ENCODE measurements around the gene BMP7.

Gene BMP7

GRCh38 chr20:57177636-57178280 lies 88.7 kb downstream of the BMP7 start:
- DNase-seq, result no peak
- no peak overlapping the region for H3K27ac ChIP-seq
- intact Hi-C loops (cut with DNase I; ENCODE audit: low total_unique reads), result no loop called here

GRCh38 chr20:57176842-57177241 lies 89.6 kb downstream of the BMP7 start:
- Histone ChIP-seq H3K9me3 (no peaks in the 10 kb centered on the region), H3K4me1 (no peaks in the 10 kb centered on the region), H3K36me3 (no peaks in the 10 kb centered on the region), H3K27me3 (peaks cover 0 to 27% of the 10 kb centered on the region in 2 donors), H3K4me3 (no peak overlapping the region), H3K27ac (no peak overlapping the region)
- no peak for TF ChIP-seq CTCF (IDR thresholded peaks at IDR 0.05)
- intact Hi-C loops (cut with DNase I; ENCODE audit: low total_unique reads), result no loop called here
- DNase-seq, result no peak

More at GRCh38 chr20:57177636-57178280, 88.7 kb downstream of the BMP7 start:
- TF ChIP-seq CTCF (IDR thresholded peaks at IDR 0.05), result no peak
- Histone ChIP-seq H3K4me1 (no peaks in the 10 kb centered on the region), H3K36me3 (no peaks in the 10 kb centered on the region), H3K9me3 (no peaks in the 10 kb centered on the region), H3K27me3 (peaks cover 0 to 31% of the 10 kb centered on the region in 2 donors), H3K4me3 (no peak overlapping the region)

GRCh38 chr20:57175397-57176010 lies 90.9 kb downstream of the BMP7 start:
- Histone ChIP-seq H3K9me3 (no peaks in the 10 kb centered on the region), H3K27me3 (peaks cover 0 to 22% of the 10 kb centered on the region in 2 donors), H3K4me3 (no peak overlapping the region), H3K27ac (no peak overlapping the region), H3K4me1 (no peaks in the 10 kb centered on the region), H3K36me3 (no peaks in the 10 kb centered on the region)
- intact Hi-C loops (cut with DNase I; ENCODE audit: low total_unique reads), result no loop called here
- no peak for TF ChIP-seq CTCF (IDR thresholded peaks at IDR 0.05)
- no peak for DNase-seq

- no peak overlapping the region for H3K27ac ChIP-seq
- no peaks in the 10 kb centered on the region for H3K9me3 ChIP-seq
- no peak overlapping the region for H3K4me3 ChIP-seq
- peaks cover 0 to 17% of the 10 kb centered on the region in 2 donors for H3K27me3 ChIP-seq
- DNase-seq, result no peak
- no peak for TF ChIP-seq CTCF (IDR thresholded peaks at IDR 0.05)
- intact Hi-C loops (cut with DNase I; ENCODE audit: low total_unique reads), result no loop called here
- no peaks in the 10 kb centered on the region for H3K4me1 ChIP-seq
- no peaks in the 10 kb centered on the region for H3K36me3 ChIP-seq
Measured at GRCh38 chr20:57174737-57175136, 91.7 kb downstream of the BMP7 start.

- Histone ChIP-seq H3K9me3 (no peaks in the 10 kb centered on the region), H3K4me3 (no peak overlapping the region), H3K36me3 (no peaks in the 10 kb centered on the region), H3K27ac (no peak overlapping the region), H3K27me3 (peaks cover 0 to 12% of the 10 kb centered on the region in 2 donors), H3K4me1 (no peaks in the 10 kb centered on the region)
- DNase-seq, result no peak
- intact Hi-C loops (cut with DNase I; ENCODE audit: low total_unique reads), result no loop called here
- TF ChIP-seq CTCF (IDR thresholded peaks at IDR 0.05), result no peak
Measured at GRCh38 chr20:57173986-57174385, 92.5 kb downstream of the BMP7 start.

Measured in tibial artery (tissue), 4 donors.